Transverse colon (tissue), 4 donors: Measurements from ENCODE around the gene MACROH2A1.

Experiments used
- CTCF ChIP-seq, 5 experiments: fragments of 200-600 bp in 3 of 5; fragments of 450-650 bp in 2 of 5; sonication (generic) in 3 of 5; IDR thresholded peaks; 1 replicate in 2 of 5; 2 replicates in 3 of 5; pipeline ENCODE4 v1.5.1; 2016 to 2017; ENCODE audit warnings: antibody characterized with exemption in 5 of 5, inconsistent platforms in 3 of 5, mild to moderate bottlenecking in 2 of 5, moderate library complexity in 1 of 5
- EP300 ChIP-seq: sonication (generic); formaldehyde crosslinking; IDR thresholded peaks from one replicate; pipeline ENCODE4 v1.6.1; 2017; ENCODE audit warnings: antibody characterized with exemption, low read depth
- POLR2A ChIP-seq: fragments of 450-650 bp; IDR thresholded peaks from one replicate; pipeline ENCODE4 v1.6.1; 2016; ENCODE audit warnings: antibody characterized with exemption, mild to moderate bottlenecking, moderate library complexity
- POLR2AphosphoS5 ChIP-seq, 3 donors: sonication (generic); formaldehyde crosslinking; IDR thresholded peaks; one replicate each; pipeline ENCODE4 v1.6.1; 2016; ENCODE audit warnings: antibody characterized with exemption in 3 of 3

GRCh38 chr5:135326296-135327254 lies 72.5 kb downstream of the MACROH2A1 start:
- no peak for TF ChIP-seq CTCF (IDR thresholded peaks at IDR 0.05)
- TF ChIP-seq EP300 = no peak
- no peak for TF ChIP-seq POLR2A
- TF ChIP-seq POLR2AphosphoS5 (IDR thresholded peaks at IDR 0.05) = no peak
